OCI-LY7 (cell line): ENCODE results near the gene TNIK. TPM values are rescaled to one million over a fixed set of nuclear protein-coding genes. Genes with fewer than 3 reads are reported as not detected.

Experiments used
- BruUV-seq: library from RNA; stranded (reverse); fragments of 400-500 nt; replicated peaks from 2 replicates; lab custom pipeline; 2021; lab: Mats Ljungman, UMichigan
- CTCF ChIA-PET: fragments of 300-600 bp; sonication (Branson Sonifier 250); formaldehyde crosslinking; loops from one replicate; lab custom pipeline; 2022; ENCODE audit warnings: antibody characterized with exemption; ENCODE audit not compliant: unreplicated experiment; lab: Charles Lee
- POLR2A ChIA-PET: fragments of 300-600 bp; sonication (Branson Sonifier 250); formaldehyde crosslinking; loops from one replicate; lab custom pipeline; 2022; ENCODE audit warnings: antibody characterized with exemption; lab: Charles Lee
- DNase-seq: peaks from one replicate; pipeline ENCODE4 v3.0.0-alpha.2; 2015; ENCODE audit warnings: low spot score
- H2AFZ ChIP-seq: fragments of 200-600 bp; sonication (generic), shearing (Covaris generic); 2 replicates; pipeline ENCODE4 v1.6.1; 2014; ENCODE audit warnings: mild to moderate bottlenecking, antibody characterized with exemption, low read length, moderate library complexity
- H3K27ac ChIP-seq: fragments of 200-600 bp; sonication (generic); 2 replicates; pipeline ENCODE4 v1.5.1; 2014; ENCODE audit warnings: mixed run types, low read depth, mild to moderate bottlenecking, moderate library complexity, low read length, inconsistent platforms; ENCODE audit not compliant: poor library complexity, severe bottlenecking
- H3K36me3 ChIP-seq: fragments of 200-600 bp; sonication (generic); 2 replicates; pipeline ENCODE4 v1.6.1; 2014; ENCODE audit warnings: mild to moderate bottlenecking, antibody characterized with exemption, low read length, moderate library complexity, mixed read lengths; ENCODE audit not compliant: insufficient read depth
- H3K4me1 ChIP-seq: fragments of 200-600 bp; sonication (generic); 2 replicates; pipeline ENCODE4 v1.5.1; 2014; ENCODE audit warnings: mild to moderate bottlenecking, low read length; ENCODE audit not compliant: insufficient read depth, poor library complexity, severe bottlenecking
- H3K4me2 ChIP-seq: fragments of 200-600 bp; sonication (generic); 2 replicates; pipeline ENCODE4 v1.6.1; 2014; ENCODE audit warnings: mild to moderate bottlenecking, low read length
- H3K4me3 ChIP-seq: fragments of 200-600 bp; sonication (generic); 2 replicates; pipeline ENCODE4 v1.5.1; 2014; ENCODE audit warnings: mild to moderate bottlenecking, low read depth, low read length; ENCODE audit not compliant: poor library complexity, severe bottlenecking
- H3K79me2 ChIP-seq: fragments of 200-600 bp; sonication (generic); 2 replicates; pipeline ENCODE4 v1.6.1; 2016; ENCODE audit warnings: low read depth, mild to moderate bottlenecking, low read length, moderate library complexity, mixed read lengths; ENCODE audit not compliant: insufficient read depth
- H3K9me2 ChIP-seq: fragments of 200-600 bp; sonication (generic); 2 replicates; pipeline ENCODE4 v1.6.1; 2016; ENCODE audit warnings: mild to moderate bottlenecking, low read length, mixed read lengths; ENCODE audit not compliant: insufficient read depth
- H3K9me3 ChIP-seq: fragments of 200-600 bp; sonication (generic); 2 replicates; pipeline ENCODE4 v1.6.1; 2014; ENCODE audit warnings: mild to moderate bottlenecking, mixed run types, low read length, mixed read lengths
- H4K20me1 ChIP-seq: fragments of 200-600 bp; sonication (generic); 2 replicates; pipeline ENCODE4 v1.6.1; 2014; ENCODE audit warnings: mild to moderate bottlenecking, antibody characterized with exemption, low read length, moderate library complexity, mixed read lengths; ENCODE audit not compliant: insufficient read depth
- CTCF ChIP-seq: fragments of 200-600 bp; sonication (generic); conservative IDR thresholded peaks from 2 replicates; pipeline ENCODE4 v1.5.1; 2014; ENCODE audit warnings: mild to moderate bottlenecking, antibody characterized with exemption, low read length, moderate library complexity, mixed read lengths
- EZH2phosphoT487 ChIP-seq: fragments of 200-600 bp; sonication (generic); IDR thresholded peaks from 2 replicates; pipeline ENCODE4 v1.6.1; 2018; ENCODE audit warnings: low read depth, borderline replicate concordance, mild to moderate bottlenecking, mixed run types, antibody characterized with exemption, low read length, moderate library complexity, mixed read lengths
- intact Hi-C: fragments of 100-400 bp; cut with micrococcal nuclease; formaldehyde crosslinking; loops from one replicate; pipeline ENCODE4 v1.10.0; 2022; ENCODE audit not compliant: unreplicated experiment
- total RNA-seq, 2 experiments: library from RNA; depleted of rRNA in 1 of 2; stranded (reverse); fragments of >200 nt in 1 of 2; shearing (Covaris generic) in 1 of 2; gene quantifications; 2 replicates each; pipeline ENCODE4 v1.2.3, GENCODE V29; 2014 to 2022

Gene TNIK
- total RNA-seq, 2 experiments from 2014 or later: not detected

GRCh38 chr3:171417137-171417536 is 43.1 kb downstream of the TNIK start:
- H3K4me1 ChIP-seq: no peaks in the 10 kb centered on the region
- H3K79me2 ChIP-seq: no peaks in the 10 kb centered on the region
- no peak overlapping the region for H3K4me2 ChIP-seq
- DNase-seq: no peak
- CTCF ChIA-PET: no interaction called here
- H3K27ac ChIP-seq: no peak overlapping the region
- no peak overlapping the region for H3K4me3 ChIP-seq
- H3K9me2 ChIP-seq: no peaks in the 10 kb centered on the region
- H3K36me3 ChIP-seq: no peaks in the 10 kb centered on the region
- POLR2A ChIA-PET: interaction anchor here (1.0 kb wide), 1 partner anchor 15 kb away, joined by 3 read pairs; no protein-coding TSS in a partner anchor
- no peak for TF ChIP-seq CTCF
- no peak for TF ChIP-seq EZH2phosphoT487
- H4K20me1 ChIP-seq: no peaks in the 10 kb centered on the region
- BruUV-seq: no TSS peak
- no peaks in the 10 kb centered on the region for H3K9me3 ChIP-seq
- intact Hi-C loops: no loop called here
- H2AFZ ChIP-seq: no peak overlapping the region

- no TSS peak for BruUV-seq
- Histone ChIP-seq H3K79me2 (no peaks in the 10 kb centered on the region), H3K4me1 (no peaks in the 10 kb centered on the region), H3K27ac (no peak overlapping the region), H3K36me3 (no peaks in the 10 kb centered on the region), H3K4me3 (no peak overlapping the region), H3K9me2 (no peaks in the 10 kb centered on the region), H4K20me1 (no peaks in the 10 kb centered on the region), H2AFZ (no peak overlapping the region), H3K4me2 (no peak overlapping the region), H3K9me3 (no peaks in the 10 kb centered on the region)
- TF ChIP-seq CTCF (no peak), EZH2phosphoT487 (no peak)
- ChIA-PET CTCF (no interaction called here), POLR2A (interaction anchor here (1.0 kb wide), 1 partner anchor 15 kb away, joined by 3 read pairs; no protein-coding TSS in a partner anchor)
- DNase-seq: no peak
- intact Hi-C loops: no loop called here
Observed at GRCh38 chr3:171416666-171417065, 43.5 kb downstream of the TNIK start.

- POLR2A ChIA-PET: interaction anchor here (0.6 kb wide), 1 partner anchor 290 kb away, joined by 3 read pairs; no protein-coding TSS in a partner anchor
- no peak for DNase-seq
- Histone ChIP-seq H3K79me2 (no peaks in the 10 kb centered on the region), H3K27ac (no peak overlapping the region), H4K20me1 (no peaks in the 10 kb centered on the region), H3K9me3 (no peaks in the 10 kb centered on the region), H3K4me1 (no peaks in the 10 kb centered on the region), H3K36me3 (no peaks in the 10 kb centered on the region), H3K4me3 (no peak overlapping the region), H3K4me2 (no peak overlapping the region), H2AFZ (no peak overlapping the region), H3K9me2 (no peaks in the 10 kb centered on the region)
- no TSS peak for BruUV-seq
- intact Hi-C loops: no loop called here
- CTCF ChIA-PET: no interaction called here
- no peak for TF ChIP-seq EZH2phosphoT487
- TF ChIP-seq CTCF: no peak
Observed at GRCh38 chr3:171416061-171416460, 44.1 kb downstream of the TNIK start.
